ENCODE results near the gene GBGT1.

The GBGT1 gene

DNA sequence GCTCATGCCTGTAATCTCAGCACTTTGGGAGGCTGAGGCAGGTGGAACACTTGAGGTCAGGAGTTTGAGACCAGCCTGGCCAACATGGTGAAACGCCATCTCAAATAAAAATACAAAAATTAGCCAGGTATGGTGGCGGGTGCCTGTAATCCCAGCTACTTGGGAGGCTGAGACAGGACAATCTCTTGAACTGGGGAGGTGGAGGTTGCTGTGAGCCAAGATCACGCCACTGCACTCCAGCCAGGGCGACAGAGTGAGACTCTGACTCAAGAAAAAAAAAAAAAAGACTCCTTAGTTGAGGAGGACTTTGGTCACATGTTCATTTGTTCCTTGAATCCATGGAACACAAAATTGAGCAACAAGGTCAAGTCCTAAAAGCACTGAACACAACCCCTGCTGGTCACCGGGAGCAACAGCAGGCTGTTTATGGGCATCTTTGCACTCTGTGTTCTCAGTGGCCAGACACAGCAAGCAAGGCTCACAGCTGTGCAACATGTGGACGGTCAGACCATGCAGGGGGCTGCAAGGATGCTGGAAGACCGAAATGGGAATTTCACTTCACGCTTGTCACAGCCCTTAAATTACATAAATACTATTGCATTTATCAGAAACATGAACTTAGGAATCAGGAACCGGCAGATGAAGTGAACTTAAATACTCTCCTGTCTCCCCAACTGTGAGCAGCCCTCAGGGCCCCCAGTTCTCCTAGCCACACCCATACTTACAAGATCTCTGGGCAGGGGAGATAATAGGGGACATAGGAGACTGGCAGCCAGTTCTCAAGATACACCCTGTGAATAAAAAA lies 2.8 kb downstream of the GBGT1 start:
- no peak for DNase-seq

DNA sequence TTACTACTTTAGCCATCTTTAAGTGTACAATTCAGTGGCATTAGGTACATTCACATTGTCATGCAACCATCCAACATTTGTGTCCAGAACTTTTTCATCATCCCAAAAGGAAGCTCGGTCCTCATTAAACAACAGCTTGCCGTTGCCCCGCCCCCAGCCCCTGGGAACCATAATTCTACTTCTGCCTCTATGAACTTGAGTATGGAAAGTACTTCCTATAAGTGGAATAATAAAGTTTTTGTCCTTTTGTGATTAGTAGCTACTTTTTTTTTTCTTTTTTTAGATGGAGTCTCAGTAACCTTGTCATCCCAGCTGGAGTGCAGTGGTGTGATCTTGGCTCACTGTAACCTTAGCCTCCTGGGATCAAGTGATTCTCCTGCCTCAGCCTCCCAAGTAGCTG lies 5.0 kb downstream of the GBGT1 start:
- DNase-seq: no peak

DNA sequence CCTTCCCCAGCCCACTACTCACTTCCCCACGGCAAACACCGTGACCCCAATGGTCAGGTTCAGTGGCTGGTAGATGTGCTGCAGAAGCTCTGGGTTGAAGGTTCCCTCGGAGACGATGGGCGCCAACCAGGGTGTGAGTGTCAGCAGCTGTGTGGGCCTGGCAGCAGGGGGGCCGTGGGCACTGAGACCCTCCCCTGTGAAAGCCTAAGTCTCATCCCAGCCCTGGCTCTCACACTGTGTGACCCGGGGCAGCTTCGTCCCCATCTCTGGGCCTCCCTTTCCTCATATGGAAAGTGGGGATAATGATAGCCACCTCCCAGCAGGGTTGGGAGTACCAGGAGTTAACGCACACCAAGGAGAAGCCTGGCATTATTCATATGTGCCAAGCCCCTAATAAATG lies 8.6 kb downstream of the GBGT1 start:
- DNase-seq: no peak

DNA sequence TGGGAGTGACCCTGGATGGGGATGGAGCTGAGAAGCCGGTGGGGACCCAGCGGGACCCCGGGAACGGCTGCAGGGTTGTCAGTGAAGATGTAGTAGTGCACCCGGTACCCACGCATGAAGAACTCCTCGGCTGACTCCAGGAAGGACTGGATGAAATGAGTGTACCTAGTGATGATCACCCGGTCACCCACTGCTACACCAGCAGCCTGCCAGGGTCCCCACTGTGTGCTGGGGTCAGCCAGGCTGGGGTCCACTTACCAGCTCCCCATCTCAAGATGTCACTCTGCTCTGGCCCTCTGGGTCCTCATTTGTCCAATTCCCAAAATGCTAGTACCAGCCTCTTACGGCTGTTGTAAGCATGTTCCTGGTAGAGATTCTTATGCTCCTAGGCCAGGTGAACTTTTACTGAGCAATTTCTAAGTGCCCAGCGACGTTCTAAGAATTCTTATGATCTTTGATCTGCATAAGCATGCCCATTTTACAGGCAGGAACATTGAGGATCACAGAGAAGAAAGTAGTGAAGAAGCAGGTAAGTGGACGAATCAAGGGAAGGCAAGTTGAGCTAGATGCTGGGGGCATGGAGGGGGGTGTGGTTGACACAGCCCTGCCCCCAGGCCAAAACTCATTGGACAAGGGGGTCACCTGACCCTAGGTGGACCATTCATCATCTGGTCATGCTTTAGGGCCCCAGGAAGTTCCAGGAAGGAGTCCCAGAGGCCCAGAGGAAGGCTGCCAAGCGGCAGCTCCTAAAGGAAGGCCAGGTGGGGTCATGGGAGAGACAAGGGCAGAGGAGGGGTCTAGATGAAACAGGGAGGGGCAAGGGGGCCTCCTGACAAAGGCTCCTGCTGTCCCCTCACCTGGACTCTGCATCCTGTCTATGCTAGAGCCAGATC lies 9.4 kb downstream of the GBGT1 start:
- no peak for DNase-seq

DNA sequence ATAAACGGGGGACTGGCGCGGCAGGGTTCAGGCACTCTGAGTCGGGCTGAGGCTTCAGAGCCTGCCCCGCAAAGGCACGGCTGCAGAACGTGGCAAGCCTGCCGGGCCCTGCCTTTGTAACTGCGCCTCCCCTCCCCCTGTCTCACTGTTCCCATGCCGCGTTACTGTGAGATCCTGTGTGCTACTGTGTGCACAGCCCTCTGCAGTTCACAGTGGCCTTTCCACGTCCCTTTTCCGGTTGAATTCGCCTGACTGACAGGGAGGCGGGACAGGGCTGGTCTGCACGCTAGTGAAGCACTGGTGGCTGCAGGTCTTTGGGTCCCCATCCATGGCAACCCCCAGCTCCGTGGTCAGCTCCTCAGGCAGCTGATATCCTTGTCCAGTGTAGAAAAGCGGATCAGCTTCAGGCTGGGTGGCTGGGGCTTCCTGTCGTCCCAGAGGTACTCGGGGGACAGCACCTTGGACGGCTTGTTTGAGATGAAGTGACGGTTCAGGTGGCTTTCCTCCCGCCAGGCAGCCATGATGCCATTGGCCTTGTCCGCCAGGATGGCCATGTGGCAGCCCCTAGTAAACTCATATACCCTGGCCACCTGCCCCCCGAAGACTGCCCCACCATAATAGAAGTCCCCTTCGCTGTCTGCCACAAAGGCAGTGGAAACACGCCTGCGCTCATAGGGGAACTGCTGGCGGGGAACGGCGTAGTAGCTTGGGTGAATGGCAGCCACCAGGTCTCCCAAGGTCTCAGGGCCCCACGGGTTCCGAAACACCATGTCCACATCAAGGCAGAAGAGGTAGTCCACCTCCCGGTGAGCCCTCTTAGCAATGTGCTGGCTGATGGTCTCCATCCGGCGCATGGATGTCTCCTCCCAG lies 10.3 kb downstream of the GBGT1 start:
- DNase-seq: no peak

DNA sequence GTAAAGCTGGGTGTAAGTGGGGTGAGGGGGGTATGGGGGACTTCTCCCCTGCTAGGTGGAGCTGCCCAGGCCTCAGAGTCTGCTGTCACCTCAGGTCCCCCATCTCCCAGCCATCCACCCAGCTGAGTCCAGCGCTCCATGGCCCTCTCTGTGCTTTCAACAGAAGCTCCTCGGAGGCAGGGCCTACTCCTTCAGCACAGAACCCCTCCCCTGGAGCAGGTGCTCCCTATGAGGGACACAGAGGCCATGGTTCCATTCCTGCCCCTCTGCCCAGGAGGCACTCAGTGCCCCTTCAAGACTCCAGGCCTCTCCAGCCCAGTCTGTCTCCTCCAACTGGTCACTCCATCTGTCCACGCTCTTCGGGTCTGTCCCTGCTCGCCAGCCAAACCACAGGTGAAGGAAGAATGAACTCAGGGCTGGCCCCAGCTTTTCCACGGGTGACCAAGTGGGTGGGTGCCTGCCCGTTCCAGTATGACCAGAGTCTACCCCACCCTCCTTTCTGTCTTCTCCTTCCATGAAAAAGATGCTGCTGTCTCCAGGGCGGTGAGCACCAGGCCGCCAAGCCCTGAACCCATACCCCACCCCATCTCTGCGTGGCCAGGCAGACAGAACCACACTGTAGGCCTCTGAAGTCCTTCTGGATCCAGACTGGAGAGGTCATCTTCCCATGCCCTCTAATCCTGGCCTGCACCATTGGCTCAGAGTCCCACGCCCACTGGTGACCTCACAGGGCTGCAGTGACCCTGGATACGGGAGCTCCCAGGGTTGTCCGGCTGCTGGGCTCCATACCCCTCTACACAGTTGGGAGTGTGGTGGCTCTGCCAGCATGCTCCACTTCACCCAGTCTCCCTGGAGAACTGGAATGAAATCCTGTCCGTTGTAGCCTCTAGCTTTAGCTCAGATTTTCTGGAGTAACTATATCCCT lies 11.9 kb downstream of the GBGT1 start:
- no peak for DNase-seq

DNA sequence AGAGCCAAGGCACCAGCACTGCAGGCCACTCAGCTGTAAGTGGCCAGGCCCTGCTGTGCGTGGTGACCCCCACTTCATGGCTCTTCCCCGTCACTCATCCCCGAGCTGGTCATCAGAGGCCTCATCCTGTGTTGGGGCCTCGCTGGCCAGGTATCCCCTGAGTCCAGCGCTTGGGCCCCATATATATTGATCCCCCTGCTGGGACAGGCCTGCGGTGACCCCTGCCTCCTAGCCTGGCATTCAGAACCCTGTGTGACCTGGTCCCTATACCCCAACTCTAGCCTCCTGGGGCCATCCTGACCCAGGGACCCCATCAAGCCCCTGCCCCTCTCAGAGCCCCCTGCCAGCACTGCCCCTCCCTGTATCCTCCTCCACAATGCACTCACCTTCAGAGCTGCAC lies 12.7 kb downstream of the GBGT1 start:
- no peak for DNase-seq

DNA sequence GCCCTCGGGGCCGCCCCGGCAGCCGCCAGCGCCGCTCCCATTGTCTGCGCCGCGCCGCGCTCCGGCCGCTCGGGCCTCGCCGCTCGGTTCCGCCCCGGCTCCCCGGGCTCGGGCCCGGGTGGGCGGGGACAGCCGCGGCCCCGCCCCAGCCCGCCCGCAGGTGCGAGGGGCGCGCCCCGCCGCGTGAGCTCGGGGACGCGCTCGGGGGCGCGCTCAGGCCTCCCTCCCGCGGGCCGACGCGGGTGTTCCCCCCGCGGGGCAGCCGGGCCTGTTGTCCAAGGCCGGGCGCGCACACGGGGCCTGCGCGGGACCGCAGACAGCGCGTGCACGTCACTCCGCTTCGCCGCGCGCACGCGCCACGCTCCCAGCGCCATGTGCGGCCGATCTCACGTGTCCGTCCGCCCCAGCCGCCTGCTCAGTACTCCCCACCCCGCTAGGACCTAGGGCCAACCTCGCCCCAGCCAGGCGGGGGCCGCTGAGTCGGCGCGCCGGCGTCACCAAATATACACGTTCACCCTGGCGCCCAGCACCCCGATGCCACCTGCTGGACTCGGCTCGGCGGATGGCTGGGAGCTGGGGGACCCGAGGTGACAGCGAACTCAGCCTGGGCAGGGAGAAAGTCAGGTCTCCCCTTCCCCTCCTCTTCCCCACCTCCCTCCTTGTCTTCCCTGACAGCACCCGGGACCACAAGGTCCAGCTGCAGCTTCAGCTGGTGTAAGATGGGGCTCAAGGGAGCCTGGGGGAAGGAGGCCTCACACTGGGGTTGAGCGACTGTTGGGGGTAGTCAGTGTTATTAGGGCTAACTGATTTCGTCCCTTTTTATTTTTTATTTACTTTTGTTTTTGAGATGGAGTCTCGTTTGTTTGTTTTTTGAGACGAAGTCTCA lies 14.3 kb downstream of the GBGT1 start:
- peak; percentile 85 for DNase-seq

DNA sequence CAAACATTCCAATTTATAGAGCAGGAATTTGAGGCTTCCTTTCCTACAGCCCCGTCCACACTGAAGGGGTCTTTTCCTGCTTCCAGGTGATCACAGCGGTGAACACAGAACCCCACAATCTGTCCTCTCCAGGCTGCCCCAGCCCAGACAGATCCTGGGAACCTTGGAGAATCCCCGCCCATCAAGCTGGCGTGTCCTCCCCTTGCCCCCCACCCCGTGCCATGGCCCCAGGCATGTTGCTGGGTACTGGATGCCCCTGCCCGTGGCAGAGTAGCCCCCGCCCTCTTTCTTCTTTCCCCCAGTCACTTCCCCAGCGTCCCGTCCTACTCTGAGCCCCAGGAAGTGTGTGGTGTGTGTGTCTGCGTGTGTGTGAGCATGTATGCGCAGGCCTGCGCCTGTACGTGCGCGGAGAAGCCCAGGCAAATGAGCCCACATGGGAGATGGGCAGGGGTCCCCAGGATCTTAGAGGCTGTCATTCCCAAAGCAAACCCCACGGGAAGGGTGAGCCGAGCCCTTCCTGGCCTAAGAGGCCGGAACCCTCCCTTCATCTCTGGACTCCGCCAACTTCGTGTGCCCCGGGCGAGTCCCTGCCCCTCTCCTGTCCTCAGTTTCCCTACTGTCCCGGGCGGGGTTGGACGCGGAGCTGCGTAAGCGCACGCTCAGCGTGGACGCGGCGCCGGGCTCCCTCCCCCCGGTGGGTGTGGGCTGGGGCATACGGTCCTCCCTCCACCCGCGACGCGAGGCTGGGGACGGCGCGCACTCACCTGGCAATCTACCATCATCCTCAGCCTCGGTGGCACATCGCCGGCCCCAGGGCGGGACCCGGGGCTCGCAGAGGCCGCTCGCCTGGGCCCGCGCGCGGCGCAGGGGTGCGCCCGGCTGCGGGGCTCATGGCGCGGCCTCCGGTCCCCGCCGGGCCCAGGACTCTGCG lies 15.2 kb downstream of the GBGT1 start:
- no peak for DNase-seq

DNA sequence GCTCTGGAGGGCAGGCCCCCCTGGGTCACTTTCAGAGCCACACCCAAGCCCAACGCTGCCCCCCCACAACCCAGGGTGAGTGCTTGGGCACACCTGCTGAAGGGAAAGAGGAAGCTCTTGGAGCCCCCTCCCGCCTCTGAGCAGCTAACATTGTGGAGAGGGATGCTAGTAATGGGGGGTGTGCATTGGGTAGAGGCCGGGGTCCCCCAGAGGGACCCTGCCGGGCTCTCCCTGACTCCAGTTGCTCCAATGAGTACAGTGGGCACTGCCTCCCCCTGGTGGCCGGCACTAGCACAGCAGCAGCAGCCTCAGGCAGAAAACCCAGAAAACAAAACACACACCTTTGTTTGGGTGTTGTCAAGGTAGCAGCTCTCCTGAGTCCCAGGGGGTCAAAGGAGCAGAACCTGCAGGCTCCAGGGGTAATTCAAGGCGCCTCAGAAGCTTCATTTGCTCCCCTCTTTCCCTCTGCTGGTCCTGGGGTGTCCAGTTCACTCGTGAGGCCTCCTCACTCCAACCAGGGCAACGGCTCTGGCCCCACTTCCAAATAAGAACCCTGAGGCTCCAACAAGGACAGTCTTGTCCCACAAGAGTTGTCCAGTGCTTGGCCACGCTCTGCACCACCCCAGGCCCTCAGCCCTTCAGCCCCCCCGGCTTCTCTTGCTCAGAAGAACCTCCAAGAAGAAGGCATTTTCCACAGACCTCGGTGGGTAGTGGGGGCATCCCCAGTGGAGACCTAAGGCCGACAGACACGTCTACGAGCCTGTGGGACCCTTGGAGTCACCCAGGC lies 16.1 kb downstream of the GBGT1 start:
- peak; percentile 41 for DNase-seq

DNA sequence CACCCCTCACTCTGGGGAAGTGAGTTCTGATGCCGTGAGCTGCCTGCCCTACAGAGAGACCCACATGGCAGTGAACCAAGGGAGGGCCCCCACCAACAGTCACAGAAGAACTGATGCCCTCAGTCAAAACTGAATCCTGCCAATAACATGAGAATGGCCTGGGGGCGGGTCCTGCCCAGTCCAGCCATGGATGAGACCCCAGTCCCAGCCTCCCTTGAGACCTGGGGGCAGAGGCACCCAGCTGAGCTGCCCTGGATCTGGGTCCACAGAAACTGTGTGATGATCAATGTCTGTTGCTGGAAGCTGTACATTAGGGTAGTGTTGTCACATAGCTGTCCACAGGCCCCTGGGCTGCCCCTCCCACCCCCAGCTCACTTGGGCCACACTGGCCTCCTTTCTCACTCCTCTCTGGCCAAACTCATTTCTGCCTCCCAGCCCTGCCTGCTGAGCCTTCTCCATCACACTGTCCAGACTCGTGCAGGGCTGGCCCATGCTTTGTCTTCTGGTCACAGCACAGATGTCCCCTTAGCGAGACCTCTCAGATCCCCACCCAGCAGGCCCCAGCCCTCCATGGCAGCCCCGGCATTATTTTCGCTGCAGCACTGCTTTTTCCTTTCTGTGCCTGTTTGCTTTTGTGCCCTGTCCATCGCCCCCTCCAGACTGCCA lies 16.8 kb downstream of the GBGT1 start:
- no peak for DNase-seq

DNA sequence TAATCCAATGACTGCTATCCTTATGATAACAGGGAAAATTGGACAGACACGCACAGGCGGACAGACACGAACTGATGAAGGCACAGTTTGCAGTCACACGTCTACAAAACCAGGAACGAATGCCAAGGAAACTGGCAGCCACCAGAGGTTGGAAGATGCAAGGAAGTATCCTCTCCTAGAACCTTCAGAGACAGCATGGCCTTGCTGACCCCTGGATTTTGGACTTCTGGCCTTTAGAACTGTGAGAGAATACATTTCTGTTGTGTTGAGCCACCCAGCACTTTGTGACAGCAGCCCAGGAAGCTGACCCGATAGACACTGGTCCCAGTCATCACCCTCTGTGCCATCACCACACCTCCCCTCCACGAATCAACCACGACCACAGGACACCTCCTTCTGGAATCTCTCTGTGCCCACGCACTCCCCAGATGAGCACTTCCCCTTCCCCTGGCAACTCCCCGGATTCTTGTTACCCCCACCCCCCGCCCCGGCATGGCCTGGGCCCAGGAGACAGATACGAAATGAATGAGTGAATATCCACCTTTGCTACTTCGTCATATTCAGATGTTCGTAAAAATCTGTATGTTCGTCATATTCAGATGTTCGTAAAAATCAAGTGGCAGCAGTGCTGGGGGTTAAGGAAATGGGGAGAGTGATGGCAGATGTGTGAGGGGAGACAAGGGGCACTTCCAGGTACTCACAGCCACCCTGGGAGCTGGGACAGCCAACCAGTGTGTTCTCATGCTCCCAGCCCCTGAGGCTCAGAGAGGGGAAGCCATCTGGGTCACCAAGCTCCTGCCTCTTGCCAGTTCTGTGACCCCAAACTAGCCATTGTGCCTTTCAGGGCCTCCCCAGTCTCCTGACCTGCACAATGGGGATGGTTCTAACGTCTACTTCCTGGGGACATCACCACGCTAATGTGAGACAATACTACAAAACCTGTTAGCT lies 18.5 kb downstream of the GBGT1 start:
- no peak for DNase-seq

DNA sequence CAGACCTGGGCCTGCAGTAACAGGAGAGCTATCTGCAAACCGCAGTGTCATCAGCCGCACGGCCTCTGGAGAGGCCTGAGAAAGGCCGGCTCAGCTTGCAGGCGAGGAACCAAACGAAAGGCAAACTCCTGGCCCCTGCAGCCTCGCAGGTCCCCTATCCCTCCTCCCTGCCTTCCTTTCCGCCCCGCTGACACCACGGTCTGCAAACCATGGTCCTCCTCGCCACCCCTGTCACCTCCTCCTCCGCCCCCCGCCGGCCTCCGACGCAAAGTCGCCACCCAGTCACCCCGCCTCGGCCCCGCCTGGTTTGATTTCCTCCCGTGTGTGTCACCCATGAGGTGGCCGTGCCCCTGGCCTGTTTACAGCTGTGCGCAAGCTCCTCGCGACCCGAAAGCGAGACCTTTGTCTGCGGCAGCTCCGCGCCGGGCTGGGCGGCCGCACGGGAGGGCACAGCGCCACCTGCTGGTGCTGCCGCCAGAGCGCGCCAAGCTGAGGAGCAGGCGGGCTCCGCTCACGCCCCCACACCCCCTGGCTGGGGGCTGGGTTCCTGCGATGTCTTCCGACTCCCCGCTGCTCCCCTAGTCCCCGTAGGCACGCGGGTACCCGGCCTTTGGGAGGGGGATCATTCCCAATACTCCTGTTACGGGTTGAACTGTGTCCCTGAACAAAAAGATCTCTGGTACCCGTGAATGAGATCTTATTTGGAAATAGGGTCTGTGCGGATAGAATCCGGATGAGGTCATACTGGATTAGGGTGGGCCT lies 19.4 kb downstream of the GBGT1 start:
- no peak for DNase-seq

DNA sequence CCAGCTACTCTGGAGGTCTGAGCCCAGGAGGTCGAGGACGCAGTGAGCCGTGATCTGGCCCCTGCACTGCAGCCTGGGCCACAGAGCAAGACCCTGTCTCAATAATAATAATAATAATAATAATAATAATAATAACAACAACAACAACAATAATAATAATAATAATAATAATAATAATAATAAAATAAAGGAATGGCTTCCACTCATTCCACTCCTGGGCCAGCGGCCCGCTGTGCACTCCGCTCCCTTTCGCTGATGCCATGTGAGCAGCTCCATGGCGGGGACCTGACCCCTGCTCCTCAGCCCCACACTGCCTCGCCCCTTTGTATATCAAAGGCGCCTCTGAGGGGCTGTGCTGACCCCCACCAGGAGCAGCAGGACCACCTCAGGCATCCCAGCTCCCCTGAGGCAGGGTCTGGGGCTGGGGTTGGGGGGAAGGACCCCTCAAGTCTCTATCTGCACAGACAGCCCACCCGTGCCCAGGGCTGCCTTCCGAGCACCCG lies 20.0 kb downstream of the GBGT1 start:
- DNase-seq: no peak

DNA sequence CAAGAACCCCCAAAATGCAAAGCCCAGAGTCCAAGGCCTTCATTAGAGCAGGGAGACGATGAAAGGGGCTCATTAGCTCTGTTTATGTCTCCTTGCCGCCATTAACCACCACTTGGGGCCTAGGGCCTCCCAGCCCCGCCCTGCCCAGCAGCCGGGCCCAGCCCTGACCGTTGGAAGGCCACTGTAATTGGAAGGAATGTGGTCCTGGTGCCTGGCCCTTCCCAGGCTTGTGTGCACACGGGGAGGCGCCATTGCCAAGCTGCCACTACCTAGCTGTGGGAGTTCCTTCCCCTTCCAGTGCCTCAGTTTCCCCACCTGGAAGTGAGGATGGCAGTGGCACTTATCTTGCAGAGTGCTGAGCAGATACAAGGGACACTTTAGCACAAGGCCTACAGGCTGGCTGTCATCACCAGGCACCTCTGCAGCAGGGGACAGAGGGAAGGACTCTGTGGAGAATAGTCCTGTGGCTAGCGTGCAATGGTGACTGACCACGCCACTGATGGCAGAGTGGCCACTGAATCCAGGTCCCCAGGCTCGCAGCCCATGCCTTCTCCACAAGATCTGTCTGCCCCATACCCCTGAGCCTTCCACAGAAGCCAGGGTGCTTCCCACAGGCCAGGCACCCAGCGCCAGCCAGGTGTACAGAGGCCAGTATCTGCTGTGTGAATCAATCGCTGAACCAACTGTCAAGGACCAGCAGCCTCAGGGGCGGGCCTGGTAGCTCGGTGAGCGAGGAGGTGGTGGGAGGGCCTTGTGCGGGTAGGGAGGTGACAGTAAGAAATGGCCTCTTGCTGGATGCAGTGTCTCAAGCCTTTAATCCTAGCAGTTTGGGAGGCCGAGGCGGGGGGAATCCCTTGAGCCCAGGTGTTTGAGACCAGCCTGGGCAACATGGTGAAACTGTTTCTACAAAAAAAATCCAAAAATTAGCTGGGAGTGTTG lies 20.8 kb downstream of the GBGT1 start:
- no peak for DNase-seq

All from NCI-H1048 (cell line).